Fibroblast of pulmonary artery (primary cell): ENCODE data around the gene COA8.

ENCODE experiments used
- DNase-seq: peaks from one replicate; pipeline ENCODE4 v3.0.0-alpha.2; 2010; ENCODE audit warnings: low read depth
- H3K4me3 ChIP-seq: replicated peaks from 2 replicates; pipeline ENCODE4 v1.5.1; 2011; ENCODE audit warnings: low read depth, mild to moderate bottlenecking, control low read depth, low read length, moderate library complexity
- CTCF ChIP-seq: IDR thresholded peaks from 2 replicates; pipeline ENCODE4 v1.5.1; 2011; ENCODE audit warnings: mild to moderate bottlenecking, control low read depth, low read length, inconsistent platforms; ENCODE audit errors: missing control alignments

COA8 gene

GRCh38 chr14:103562429-103563225, at the start of gene COA8, which contains the start of gene BAG5:
Gene COA8 (plus strand): TSS chr14:103562960. CDS start chr14:103563002, 42 bp downstream.
Gene BAG5 (minus strand): TSS chr14:103562657. CDS start chr14:103561164, 1,493 bp downstream.
- H3K4me3 ChIP-seq, result peak within 1 kb of the TSS; percentile 91
- no peak for TF ChIP-seq CTCF

GRCh38 chr14:103514596-103515421, 48.0 kb upstream of the COA8 start:
- no peak for DNase-seq

More at GRCh38 chr14:103562429-103563225, at the start of gene COA8, which contains the start of gene BAG5:
- DNase-seq, result peak; percentile 83

DNA sequence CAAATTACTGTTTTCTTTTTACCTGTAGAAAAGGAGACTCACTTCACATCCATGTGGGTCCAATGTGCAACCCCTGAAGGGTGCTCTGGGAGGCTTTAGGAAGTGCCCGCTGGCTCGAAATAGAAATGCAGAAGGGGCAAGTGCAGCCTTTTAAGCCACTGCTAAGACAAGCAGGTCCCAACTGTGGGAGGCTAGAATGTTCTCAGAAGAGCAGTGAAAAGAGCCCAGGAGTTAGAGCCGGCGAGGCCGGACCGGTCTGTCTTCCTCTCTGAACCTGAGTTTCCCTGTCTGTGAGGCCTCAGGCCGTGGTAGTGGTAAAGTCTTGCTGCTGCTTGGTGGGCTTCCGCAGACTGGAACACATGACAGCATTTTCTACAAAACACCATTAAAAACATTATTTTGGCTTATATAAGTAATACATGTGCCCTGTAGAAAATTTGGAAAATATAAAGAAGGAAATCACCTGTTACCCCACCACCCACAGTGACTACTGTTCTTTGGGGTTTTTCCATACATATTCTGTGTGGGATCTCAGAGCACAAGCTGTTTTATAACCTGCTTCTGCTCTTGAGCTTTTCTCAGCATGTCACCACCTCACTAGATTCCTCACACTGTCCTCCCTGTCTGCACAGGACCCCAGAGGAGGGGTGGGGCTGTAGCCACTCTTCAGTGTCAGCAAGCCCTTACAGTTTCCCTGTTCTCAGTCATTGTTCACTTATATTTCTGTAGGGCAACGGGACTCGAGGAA, 46.2 kb upstream of the COA8 start:
- TF ChIP-seq CTCF, result no peak
- DNase-seq, result no peak
- H3K4me3 ChIP-seq, result no peak overlapping the region

More at GRCh38 chr14:103514596-103515421, 48.0 kb upstream of the COA8 start:
- no peak for TF ChIP-seq CTCF
- H3K4me3 ChIP-seq, result no peak overlapping the region

DNA sequence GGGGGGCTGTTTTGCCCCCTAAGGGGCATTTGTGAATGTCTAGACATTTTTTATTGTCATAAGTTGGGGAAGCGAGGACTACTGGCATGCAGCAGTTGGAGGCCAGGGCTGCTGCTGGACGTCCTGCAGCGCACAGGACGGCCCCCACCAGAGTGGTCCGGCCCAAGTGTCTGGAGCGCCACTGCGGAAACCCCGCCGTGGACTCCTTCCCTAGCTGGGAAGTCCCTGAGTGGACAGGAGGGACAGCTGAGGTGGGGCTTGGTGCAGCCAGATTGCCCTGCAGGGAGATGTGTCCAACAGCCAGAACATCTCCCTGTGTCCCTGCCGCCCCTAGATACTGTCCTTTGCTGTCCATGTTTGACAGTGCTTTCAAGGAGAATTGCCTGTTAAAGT, 45.6 kb upstream of the COA8 start:
- DNase-seq, result no peak
- no peak for TF ChIP-seq CTCF
- H3K4me3 ChIP-seq, result no peak overlapping the region

DNA sequence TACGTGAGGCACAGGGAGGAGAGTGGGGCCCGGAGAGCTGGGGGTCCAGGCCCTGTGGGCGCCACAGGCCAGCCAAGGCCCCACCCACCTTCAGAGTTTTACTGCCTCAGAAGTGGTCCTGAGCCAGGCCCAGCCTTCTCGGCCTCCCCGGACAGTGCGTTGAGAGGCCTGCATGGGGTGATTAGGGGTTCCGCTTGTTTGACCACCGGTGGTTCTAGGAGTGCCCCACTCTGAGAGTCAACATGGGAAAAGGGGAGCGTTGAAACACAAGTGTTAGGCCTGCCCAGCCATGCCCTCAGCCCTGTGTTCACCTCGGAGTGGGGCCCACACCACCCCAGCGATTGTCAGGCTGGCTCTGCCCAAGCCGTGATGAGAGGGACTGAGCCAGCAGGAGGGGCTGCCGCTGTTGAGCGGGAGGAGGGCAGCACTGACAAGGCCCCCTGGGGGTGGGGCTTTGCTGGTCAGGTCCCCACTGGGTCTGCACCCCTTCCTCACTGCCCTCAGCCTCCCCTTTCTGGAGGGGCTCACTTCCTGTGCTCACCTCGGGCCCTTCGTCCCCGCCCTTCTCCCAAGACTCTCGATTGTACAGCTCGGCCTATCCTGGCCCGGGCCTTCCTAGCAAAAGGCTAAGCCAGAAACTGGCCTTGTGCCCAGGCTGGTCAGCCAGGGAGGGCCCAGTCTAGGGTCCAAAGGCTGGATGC, 44.9 kb upstream of the COA8 start:
- no peak for DNase-seq
- TF ChIP-seq CTCF, result no peak
- H3K4me3 ChIP-seq, result no peak overlapping the region

- peak; percentile 48 for DNase-seq
- H3K4me3 ChIP-seq, result no peak overlapping the region
Measured at GRCh38 chr14:103518422-103519042, 44.2 kb upstream of the COA8 start.

More at GRCh38 chr14:103518422-103519042, 44.2 kb upstream of the COA8 start:
- TF ChIP-seq CTCF, result peak; percentile 89
